HepG2 (cell line): ENCODE data around the gene TGFBI. TPM values are rescaled to one million over a fixed set of nuclear protein-coding genes. Genes with fewer than 3 reads are reported as not detected.

Experiments
- ATAC-seq: fragments of 200-7000 bp; cut with Tn5 transposase; 3 replicates; pipeline ENCODE4 v1.9.1; 2020; ENCODE audit warnings: mild to moderate bottlenecking, moderate library complexity
- BruUV-seq: library from RNA; stranded (reverse); fragments of 400-500 nt; replicated peaks from 2 replicates; lab custom pipeline; 2021; lab: Mats Ljungman, UMichigan
- CTCF ChIA-PET: fragments of 300-600 bp; formaldehyde crosslinking; extraction: SDS; loops from one replicate; lab custom pipeline; 2021; ENCODE audit warnings: low total read pairs, inconsistent platforms, low intra/inter-chr PET ratio; lab: Yijun Ruan, JAX
- POLR2A ChIA-PET: fragments of 350-600 bp; sonication (Branson Sonifier 250); formaldehyde crosslinking; loops from one replicate; lab custom pipeline; 2020; ENCODE audit warnings: antibody characterized with exemption, inconsistent platforms; lab: Yijun Ruan, JAX
- DNase-seq: peaks from one replicate; pipeline ENCODE4 v3.0.0-alpha.2; 2015; ENCODE audit warnings: low spot score
- FAIRE-seq: peaks from 3 replicates; lab custom pipeline; 2011; peaks lifted over from hg19 to GRCh38; lab: Jason Lieb, UNC
- H2AFZ ChIP-seq: one replicate; pipeline ENCODE4 v1.6.1; 2011; ENCODE audit warnings: low read length, inconsistent platforms
- H3K27ac ChIP-seq: fragments of 300-600 bp; 3 replicates; pipeline ENCODE4 v1.8.0; 2011; ENCODE audit warnings: mixed run types, mild to moderate bottlenecking, mixed read lengths, low read length, inconsistent platforms; ENCODE audit not compliant: insufficient read depth; ENCODE audit errors: extremely low read length
- H3K27me3 ChIP-seq, 2 experiments: fragments of 200-600 bp in 1 of 2; 2 replicates in 1 of 2; 3 replicates in 1 of 2; pipeline versions ENCODE4 v1.6.0 to v1.8.0; 2011; ENCODE audit warnings: low read length in 2 of 2, mild to moderate bottlenecking in 2 of 2, moderate library complexity in 2 of 2, inconsistent platforms in 1 of 2; ENCODE audit not compliant: insufficient read depth in 2 of 2, control insufficient read depth in 1 of 2
- H3K36me3 ChIP-seq, 2 experiments: fragments of 200-600 bp in 1 of 2; replicated peaks in 1 of 2; 2 replicates in 1 of 2; 3 replicates in 1 of 2; pipeline versions ENCODE4 v1.5.1 to v1.8.0; 2011; ENCODE audit warnings: low read length in 2 of 2, inconsistent platforms in 1 of 2; ENCODE audit not compliant: insufficient read depth in 2 of 2, control insufficient read depth in 1 of 2
- H3K4me1 ChIP-seq: 2 replicates; pipeline ENCODE4 v1.5.1; 2012; ENCODE audit warnings: low read length, inconsistent platforms; ENCODE audit not compliant: insufficient read depth
- H3K4me2 ChIP-seq: 2 replicates; pipeline ENCODE4 v1.6.0; 2011; ENCODE audit warnings: low read depth, low read length, inconsistent platforms
- H3K4me3 ChIP-seq, 3 experiments: fragments of 200-600 bp in 1 of 3; sonication (generic), shearing (Covaris generic) in 1 of 3; replicated peaks in 1 of 3; 2 replicates each; pipeline ENCODE4 v1.5.1; 2011 to 2016; ENCODE audit warnings: low read length in 3 of 3, inconsistent platforms in 2 of 3, low read depth in 2 of 3, mild to moderate bottlenecking in 2 of 3, control low read depth in 1 of 3, mixed read lengths in 1 of 3; ENCODE audit not compliant: insufficient read depth in 1 of 3
- H3K79me2 ChIP-seq: one replicate; pipeline ENCODE4 v1.6.1; 2011; ENCODE audit warnings: low read length, inconsistent platforms; ENCODE audit not compliant: insufficient read depth
- H3K9ac ChIP-seq: 2 replicates; pipeline ENCODE4 v1.6.0; 2011; ENCODE audit warnings: mild to moderate bottlenecking, low read depth, low read length, inconsistent platforms; ENCODE audit not compliant: insufficient read depth
- H3K9me3 ChIP-seq: 2 replicates; pipeline ENCODE4 v1.5.1; 2012; ENCODE audit warnings: mild to moderate bottlenecking, low read length
- H4K20me1 ChIP-seq: 2 replicates; pipeline ENCODE4 v1.6.0; 2011; ENCODE audit warnings: inconsistent platforms, mild to moderate bottlenecking, low read length, moderate library complexity; ENCODE audit not compliant: insufficient read depth
- NR2F1 ChIP-seq, 2 experiments: fragments of 450-650 bp in 1 of 2; formaldehyde crosslinking in 1 of 2; IDR thresholded peaks; 2 replicates each; pipeline versions ENCODE4 v1.5.0 to v1.6.1; 2016 to 2020; ENCODE audit warnings: mild to moderate bottlenecking in 1 of 2, missing compliant biosample characterization in 1 of 2, missing genetic modification reagents in 1 of 2, moderate library complexity in 1 of 2
- WGBS: methylation state at CpG from one replicate; pipeline ENCODE4 v1.1.6; 2017; ENCODE audit warnings: low lambda C conversion rate; 5-methylcytosine and 5-hydroxymethylcytosine counted together
- in situ Hi-C: cut with HindIII; loops from 2 replicates; pipeline ENCODE4 v1.10.0; 2017; ENCODE audit warnings: low pct_unique_long_range_greater_than_20kb; ENCODE audit not compliant: extremely low pct_ligation_motif_present
- intact Hi-C: fragments of 100-400 bp; cut with micrococcal nuclease; formaldehyde crosslinking; loops from one replicate; pipeline ENCODE4 v1.10.0; 2022; ENCODE audit not compliant: unreplicated experiment
- polyA plus RNA-seq, 8 experiments: library from polyadenylated mRNA; depleted of rRNA in 3 of 8; stranded (reverse) in 7 of 8; unstranded in 1 of 8; fragments of >200 nt; fragmentation: Illumina TruSeq in 4 of 8; extraction: Trizol in 4 of 8; gene quantifications; 2 replicates each; pipeline versions ENCODE4 v1.2.1 to v1.2.3, GENCODE V29; 2011 to 2016; ENCODE audit warnings: low read depth in 4 of 8, missing spikeins in 1 of 8, mixed read lengths in 1 of 8; ENCODE audit not compliant: insufficient read depth in 1 of 8
- total RNA-seq, 5 experiments: library from RNA; depleted of rRNA; stranded (reverse); fragments of >200 nt; fragmentation: Illumina TruSeq; extraction: Trizol; gene quantifications; 2 replicates each; pipeline ENCODE4 v1.2.3, GENCODE V29; 2016; ENCODE audit warnings: low read depth in 1 of 5
- TF ChIP-seq, protein P1 (sequence below): fragments of 450-650 bp; IDR thresholded peaks from 2 replicates; pipeline ENCODE4 v1.6.1; 2016
- TF ChIP-seq, protein P2 (sequence below): sonication (generic); formaldehyde crosslinking; conservative IDR thresholded peaks from 2 replicates; pipeline ENCODE4 v1.4.0; 2020; ENCODE audit warnings: missing genetic modification reagents
- TF ChIP-seq, protein P3 (sequence below): sonication (generic); formaldehyde crosslinking; IDR thresholded peaks from 2 replicates; pipeline ENCODE4 v1.5.1; 2020; ENCODE audit warnings: mild to moderate bottlenecking, missing genetic modification reagents, moderate library complexity

The TGFBI gene
- total and polyA plus RNA-seq, 2 of the 13 experiments (the other 11 are each of a cell fraction or from before 2014, with no cell fraction given): 275 to 457 TPM

DNA sequence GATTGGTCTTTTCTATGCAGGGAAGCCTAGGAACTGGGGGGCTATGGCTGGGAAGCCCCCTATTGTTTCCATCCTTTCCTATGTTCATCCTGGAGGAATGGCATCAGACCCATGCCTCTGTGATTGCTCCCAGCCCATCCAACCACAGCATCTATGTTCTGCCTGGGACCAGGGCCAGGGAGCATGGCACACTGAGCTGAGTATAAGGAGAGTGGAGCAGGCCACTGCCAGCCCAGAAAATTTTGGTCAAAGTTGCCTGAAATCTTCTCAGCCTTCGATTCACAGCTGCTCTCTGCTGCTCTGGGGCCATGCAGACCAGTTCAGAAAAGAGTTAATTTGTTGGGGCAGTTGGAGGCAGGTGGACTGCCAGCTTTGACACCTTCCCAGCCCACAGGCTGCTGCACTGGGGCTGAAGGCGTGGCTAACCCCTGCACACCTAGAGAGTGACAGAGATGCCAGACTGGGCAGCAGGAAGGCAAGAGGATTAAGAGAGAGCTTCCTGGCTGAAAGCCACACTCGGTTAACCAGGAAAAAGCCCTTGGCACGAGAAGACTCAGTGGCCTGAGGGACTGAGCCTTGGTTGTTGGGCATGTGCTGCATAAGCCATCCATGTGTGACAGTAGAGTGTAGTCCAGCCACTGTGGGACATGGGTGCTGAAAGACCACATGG, 12.1 kb downstream of the TGFBI start:
- FAIRE-seq: no peak
- no peak overlapping the region for H3K9ac ChIP-seq
- no peak for ATAC-seq
- peaks cover 31 to 69% of the 10 kb centered on the region in 2 experiments for H3K36me3 ChIP-seq
- H4K20me1 ChIP-seq: no peaks in the 10 kb centered on the region
- no peak overlapping the region for H3K27ac ChIP-seq
- H3K79me2 ChIP-seq: peaks cover 4% of the 10 kb centered on the region
- peaks cover 19% of the 10 kb centered on the region for H3K4me1 ChIP-seq
- H3K4me3 ChIP-seq: no peak overlapping the region
- 77% methylated on average over 4 of the region's 4 CpGs for WGBS
- H2AFZ ChIP-seq: no peak overlapping the region
- ChIA-PET POLR2A (interaction anchor here (1.6 to 5.4 kb wide), 3 partner anchors 9 to 13 kb away, joined by 6 to 29 read pairs (median 11); no protein-coding TSS in a partner anchor), CTCF (no interaction called here)
- in situ Hi-C loops: no loop called here
- H3K4me2 ChIP-seq: no peak overlapping the region
- BruUV-seq: no TSS peak
- no peaks in the 10 kb centered on the region for H3K9me3 ChIP-seq
- intact Hi-C loops: no loop called here
- DNase-seq: no peak
- H3K27me3 ChIP-seq: no peaks in the 10 kb centered on the region
- TF ChIP-seq NR2F1 (CRISPR knock-in tag; IDR thresholded peaks at IDR 0.05): no peak
- TF ChIP-seq, protein P1, sequence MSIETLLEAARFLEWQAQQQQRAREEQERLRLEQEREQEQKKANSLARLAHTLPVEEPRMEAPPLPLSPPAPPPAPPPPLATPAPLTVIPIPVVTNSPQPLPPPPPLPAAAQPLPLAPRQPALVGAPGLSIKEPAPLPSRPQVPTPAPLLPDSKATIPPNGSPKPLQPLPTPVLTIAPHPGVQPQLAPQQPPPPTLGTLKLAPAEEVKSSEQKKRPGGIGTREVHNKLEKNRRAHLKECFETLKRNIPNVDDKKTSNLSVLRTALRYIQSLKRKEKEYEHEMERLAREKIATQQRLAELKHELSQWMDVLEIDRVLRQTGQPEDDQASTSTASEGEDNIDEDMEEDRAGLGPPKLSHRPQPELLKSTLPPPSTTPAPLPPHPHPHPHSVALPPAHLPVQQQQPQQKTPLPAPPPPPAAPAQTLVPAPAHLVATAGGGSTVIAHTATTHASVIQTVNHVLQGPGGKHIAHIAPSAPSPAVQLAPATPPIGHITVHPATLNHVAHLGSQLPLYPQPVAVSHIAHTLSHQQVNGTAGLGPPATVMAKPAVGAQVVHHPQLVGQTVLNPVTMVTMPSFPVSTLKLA: 0 out of 2 replicates have a peak, but pooled peaks have one; percentile 15
- TF ChIP-seq, protein P2, sequence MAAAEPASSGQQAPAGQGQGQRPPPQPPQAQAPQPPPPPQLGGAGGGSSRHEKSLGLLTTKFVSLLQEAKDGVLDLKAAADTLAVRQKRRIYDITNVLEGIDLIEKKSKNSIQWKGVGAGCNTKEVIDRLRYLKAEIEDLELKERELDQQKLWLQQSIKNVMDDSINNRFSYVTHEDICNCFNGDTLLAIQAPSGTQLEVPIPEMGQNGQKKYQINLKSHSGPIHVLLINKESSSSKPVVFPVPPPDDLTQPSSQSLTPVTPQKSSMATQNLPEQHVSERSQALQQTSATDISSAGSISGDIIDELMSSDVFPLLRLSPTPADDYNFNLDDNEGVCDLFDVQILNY (CRISPR knock-in tag): no peak
- TF ChIP-seq, protein P3, sequence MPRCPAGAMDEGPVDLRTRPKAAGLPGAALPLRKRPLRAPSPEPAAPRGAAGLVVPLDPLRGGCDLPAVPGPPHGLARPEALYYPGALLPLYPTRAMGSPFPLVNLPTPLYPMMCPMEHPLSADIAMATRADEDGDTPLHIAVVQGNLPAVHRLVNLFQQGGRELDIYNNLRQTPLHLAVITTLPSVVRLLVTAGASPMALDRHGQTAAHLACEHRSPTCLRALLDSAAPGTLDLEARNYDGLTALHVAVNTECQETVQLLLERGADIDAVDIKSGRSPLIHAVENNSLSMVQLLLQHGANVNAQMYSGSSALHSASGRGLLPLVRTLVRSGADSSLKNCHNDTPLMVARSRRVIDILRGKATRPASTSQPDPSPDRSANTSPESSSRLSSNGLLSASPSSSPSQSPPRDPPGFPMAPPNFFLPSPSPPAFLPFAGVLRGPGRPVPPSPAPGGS (CRISPR knock-in tag): no peak
